H1 (cell line): Measurements from ENCODE around the gene EGFR. TPM values are rescaled to one million over a fixed set of nuclear protein-coding genes. Genes with fewer than 3 reads are reported as not detected.

Experiments used
- CTCF ChIA-PET: fragments of 300-600 bp; sonication (Branson Sonifier 250); formaldehyde crosslinking; loops from one replicate; lab custom pipeline; 2021; ENCODE audit not compliant: partially characterized antibody; lab: Charles Lee
- POLR2A ChIA-PET: fragments of 300-600 bp; sonication (Branson Sonifier 250); formaldehyde crosslinking; loops from one replicate; lab custom pipeline; 2021; ENCODE audit warnings: inconsistent platforms; ENCODE audit not compliant: partially characterized antibody; lab: Charles Lee
- DNase-seq, 2 experiments: peaks; one replicate each; pipeline versions ENCODE4 v3.0.0 to v3.0.0-alpha.2; 2010 to 2022; ENCODE audit warnings: low spot score in 2 of 2, low read depth in 1 of 2, mixed read lengths in 1 of 2
- FAIRE-seq: peaks from 2 replicates; lab custom pipeline; 2011; peaks lifted over from hg19 to GRCh38; lab: Jason Lieb, UNC
- H2AFZ ChIP-seq: 2 replicates; pipeline ENCODE4 v1.8.1; 2012; ENCODE audit warnings: low read length, inconsistent platforms
- H2AK5ac ChIP-seq: 2 replicates; pipeline ENCODE4 v1.6.1; 2013; ENCODE audit warnings: low read depth, low read length
- H2BK120ac ChIP-seq: replicated peaks from 2 replicates; pipeline ENCODE3; 2013; ENCODE audit warnings: low read depth, low read length, inconsistent platforms
- H2BK12ac ChIP-seq: 2 replicates; pipeline ENCODE4 v1.6.1; 2013; ENCODE audit warnings: low read depth, low read length
- H2BK15ac ChIP-seq: 2 replicates; pipeline ENCODE4 v1.6.1; 2013; ENCODE audit warnings: low read length
- H2BK20ac ChIP-seq: 2 replicates; pipeline ENCODE4 v1.6.1; 2013; ENCODE audit warnings: low read length
- H2BK5ac ChIP-seq: 2 replicates; pipeline ENCODE4 v1.6.1; 2013; ENCODE audit warnings: low read depth, low read length
- H3K14ac ChIP-seq: 2 replicates; pipeline ENCODE4 v1.6.1; 2013; ENCODE audit warnings: inconsistent platforms; ENCODE audit not compliant: insufficient read length
- H3K18ac ChIP-seq: 2 replicates; pipeline ENCODE4 v1.6.1; 2013; ENCODE audit warnings: low read length; ENCODE audit errors: extremely low read depth
- H3K23ac ChIP-seq: 2 replicates; pipeline ENCODE4 v1.6.1; 2013; ENCODE audit warnings: inconsistent platforms; ENCODE audit not compliant: insufficient read length
- H3K23me2 ChIP-seq: 2 replicates; pipeline ENCODE4 v1.6.1; 2013; ENCODE audit warnings: low read depth, low read length
- H3K27ac ChIP-seq: 2 replicates; pipeline ENCODE4 v1.6.1; 2011; ENCODE audit warnings: low read depth, low read length, inconsistent platforms
- H3K27me3 ChIP-seq, 4 experiments: replicated peaks in 1 of 4; 1 replicate in 1 of 4; 2 replicates in 3 of 4; pipeline versions ENCODE4 v1.6.1 to v1.8.1; 2011 to 2013; ENCODE audit warnings: low read length in 3 of 4, mild to moderate bottlenecking in 3 of 4, inconsistent platforms in 2 of 4, mixed read lengths in 2 of 4, moderate library complexity in 1 of 4; ENCODE audit not compliant: control insufficient read depth in 3 of 4, insufficient read depth in 3 of 4; ENCODE audit errors: extremely low read depth in 1 of 4
- H3K36me3 ChIP-seq, 4 experiments: 2 replicates each; pipeline versions ENCODE4 v1.6.1 to v1.8.1; 2011 to 2013; ENCODE audit warnings: mild to moderate bottlenecking in 4 of 4, low read length in 3 of 4, moderate library complexity in 2 of 4, control low read depth in 1 of 4, inconsistent platforms in 1 of 4; ENCODE audit not compliant: insufficient read depth in 4 of 4, control insufficient read depth in 2 of 4
- H3K4ac ChIP-seq: replicated peaks from 2 replicates; pipeline ENCODE3; 2013; ENCODE audit warnings: low read length, low read depth, mixed read lengths, inconsistent platforms; ENCODE audit not compliant: insufficient read length
- H3K4me1 ChIP-seq, 4 experiments: replicated peaks in 1 of 4; 1 replicate in 1 of 4; 2 replicates in 3 of 4; pipeline versions ENCODE4 v1.6.1 to v1.8.1; 2011 to 2013; ENCODE audit warnings: low read length in 3 of 4, inconsistent platforms in 2 of 4, mixed read lengths in 1 of 4; ENCODE audit not compliant: insufficient read depth in 4 of 4, control insufficient read depth in 3 of 4
- H3K4me2 ChIP-seq, 2 experiments: 2 replicates each; pipeline versions ENCODE4 v1.6.1 to v1.8.1; 2011 to 2013; ENCODE audit warnings: low read depth in 2 of 2, low read length in 2 of 2, control low read depth in 1 of 2, inconsistent platforms in 1 of 2, mild to moderate bottlenecking in 1 of 2; ENCODE audit not compliant: insufficient read depth in 1 of 2
- H3K4me3 ChIP-seq, 4 experiments: fragments of 200-600, 300-600 bp in 1 of 4; sonication (generic), shearing (Covaris generic), sonication (Bioruptor Twin) in 1 of 4; 2 replicates each; pipeline versions ENCODE4 v1.5.1 to v1.8.1; 2011 to 2016; ENCODE audit warnings: low read length in 4 of 4, low read depth in 3 of 4, control low read depth in 2 of 4, inconsistent platforms in 2 of 4, mild to moderate bottlenecking in 2 of 4, mixed read lengths in 1 of 4, moderate library complexity in 1 of 4; ENCODE audit not compliant: insufficient read depth in 2 of 4; ENCODE audit errors: extremely low read depth in 1 of 4
- H3K56ac ChIP-seq: replicated peaks from 2 replicates; pipeline ENCODE3; 2013; ENCODE audit warnings: low read depth, mild to moderate bottlenecking, mixed read lengths, low read length, inconsistent platforms; ENCODE audit not compliant: insufficient read length
- H3K79me1 ChIP-seq: 2 replicates; pipeline ENCODE4 v1.6.1; 2013; ENCODE audit warnings: low read depth, low read length, control low read depth
- H3K79me2 ChIP-seq, 2 experiments: 2 replicates each; pipeline versions ENCODE4 v1.6.1 to v1.8.1; 2012 to 2013; ENCODE audit warnings: low read length in 2 of 2, mild to moderate bottlenecking in 2 of 2, inconsistent platforms in 1 of 2; ENCODE audit not compliant: insufficient read depth in 2 of 2, control insufficient read depth in 1 of 2
- H3K9ac ChIP-seq, 4 experiments: replicated peaks in 1 of 4; 1 replicate in 1 of 4; 2 replicates in 3 of 4; pipeline versions ENCODE4 v1.6.1 to v1.8.1; 2011 to 2013; ENCODE audit warnings: low read depth in 3 of 4, low read length in 3 of 4, control low read depth in 2 of 4, mild to moderate bottlenecking in 2 of 4, moderate library complexity in 2 of 4, inconsistent platforms in 1 of 4; ENCODE audit errors: extremely low read depth in 1 of 4
- H3K9me3 ChIP-seq, 2 experiments: 2 replicates each; pipeline versions ENCODE4 v1.6.1 to v1.8.1; 2012 to 2013; ENCODE audit warnings: mild to moderate bottlenecking in 2 of 2, moderate library complexity in 2 of 2, control low read depth in 1 of 2, inconsistent platforms in 1 of 2, low read depth in 1 of 2, low read length in 1 of 2, mixed read lengths in 1 of 2; ENCODE audit not compliant: insufficient read depth in 2 of 2
- H4K20me1 ChIP-seq, 2 experiments: replicated peaks in 1 of 2; 2 replicates each; pipeline versions ENCODE3 to v1.8.1; 2011 to 2013; ENCODE audit warnings: inconsistent platforms in 2 of 2, low read length in 2 of 2, mild to moderate bottlenecking in 1 of 2; ENCODE audit not compliant: insufficient read depth in 2 of 2, control insufficient read depth in 1 of 2
- H4K5ac ChIP-seq: 2 replicates; pipeline ENCODE4 v1.6.1; 2013; ENCODE audit warnings: low read length, low read depth, mixed read lengths, inconsistent platforms; ENCODE audit not compliant: insufficient read length
- H4K8ac ChIP-seq: 2 replicates; pipeline ENCODE4 v1.8.0; 2013; ENCODE audit warnings: mild to moderate bottlenecking, moderate library complexity, low read length, inconsistent platforms; ENCODE audit not compliant: insufficient read depth; ENCODE audit errors: extremely low read depth
- H4K91ac ChIP-seq: replicated peaks from 2 replicates; pipeline ENCODE3; 2013; ENCODE audit warnings: low read length, mixed read lengths, inconsistent platforms; ENCODE audit not compliant: insufficient read length
- HDAC2 ChIP-seq, 2 experiments: fragments of 300-600 bp in 1 of 2; sonication (generic) in 1 of 2; IDR thresholded peaks; 2 replicates each; pipeline ENCODE4 v1.6.1; 2011 to 2012; ENCODE audit warnings: low read depth in 2 of 2, low read length in 2 of 2, mild to moderate bottlenecking in 2 of 2, moderate library complexity in 2 of 2, borderline replicate concordance in 1 of 2, inconsistent platforms in 1 of 2
- SUZ12 ChIP-seq: fragments of 200-600 bp; sonication (generic); IDR thresholded peaks from 2 replicates; pipeline ENCODE4 v1.6.1; 2012; ENCODE audit warnings: mild to moderate bottlenecking, inconsistent platforms, low read length, moderate library complexity, mixed read lengths
- WGBS, 2 experiments: shearing (Covaris generic) in 1 of 2; methylation state at CpG; one replicate each; pipeline versions ENCODE4 v1.1.6 to v1.1.7; 2013 to 2015; ENCODE audit warnings: low lambda C conversion rate in 2 of 2, mixed read lengths in 2 of 2, inconsistent platforms in 1 of 2, low coverage in 1 of 2, missing lambda C conversion rate in 1 of 2; ENCODE audit not compliant: insufficient replicate concordance in 2 of 2, insufficient coverage in 1 of 2, insufficient read length in 1 of 2; ENCODE audit errors: extremely low coverage in 1 of 2, missing lambda C conversion rate in 1 of 2; 5-methylcytosine and 5-hydroxymethylcytosine counted together
- polyA plus RNA-seq, 7 experiments: library from polyadenylated mRNA; depleted of rRNA in 3 of 7; stranded (reverse) in 5 of 7; unstranded in 2 of 7; fragments of >200 nt in 5 of 7; fragments of 200-250 nt in 2 of 7; gene quantifications; 1 replicate in 5 of 7; 2 replicates in 1 of 7; 4 replicates in 1 of 7; pipeline versions ENCODE4 v1.2.1 to v1.2.3, GENCODE V29; 2011 to 2013; ENCODE audit warnings: missing spikeins in 2 of 7, mixed read lengths in 2 of 7
- total RNA-seq: library from RNA; stranded (reverse); fragmentation: NEBNext Ultra II Directional; extraction: Animal tissue kit (Norgen Biotek cat#: 25700); gene quantifications from 2 replicates; pipeline ENCODE4 v1.2.1, GENCODE V29; 2021
- TF ChIP-seq, protein P1 (sequence below): IDR thresholded peaks from 2 replicates; pipeline ENCODE4 v1.6.1; 2011; ENCODE audit warnings: low read length, improper control_type of control experiment

The EGFR gene
- total and polyA plus RNA-seq, 2 of the 8 experiments (the other 6 are each of a cell fraction or from before 2014, with no cell fraction given), result 1.9 to 5.8 TPM

- no peak overlapping the region for H4K91ac ChIP-seq
- H2BK20ac ChIP-seq, result no peak overlapping the region
- H3K4me3 ChIP-seq, result no peak overlapping the region
- H2BK12ac ChIP-seq, result no peak overlapping the region
- no peak overlapping the region for H2AFZ ChIP-seq
- no peak for DNase-seq
- H3K36me3 ChIP-seq, result no peaks in the 10 kb centered on the region
- H3K79me2 ChIP-seq, result no peaks in the 10 kb centered on the region
- H4K8ac ChIP-seq, result no peak overlapping the region
- H3K4me1 ChIP-seq, result peaks cover 0 to 7% (median 4%) of the 10 kb centered on the region in 4 experiments; a peak in 4 of 7 replicates
- H4K20me1 ChIP-seq, result no peaks in the 10 kb centered on the region
- no peaks in the 10 kb centered on the region for H3K9me3 ChIP-seq
- H3K4ac ChIP-seq, result no peak overlapping the region
- no peak overlapping the region for H3K9ac ChIP-seq
- no peak overlapping the region for H2BK5ac ChIP-seq
- TF ChIP-seq, protein P1, sequence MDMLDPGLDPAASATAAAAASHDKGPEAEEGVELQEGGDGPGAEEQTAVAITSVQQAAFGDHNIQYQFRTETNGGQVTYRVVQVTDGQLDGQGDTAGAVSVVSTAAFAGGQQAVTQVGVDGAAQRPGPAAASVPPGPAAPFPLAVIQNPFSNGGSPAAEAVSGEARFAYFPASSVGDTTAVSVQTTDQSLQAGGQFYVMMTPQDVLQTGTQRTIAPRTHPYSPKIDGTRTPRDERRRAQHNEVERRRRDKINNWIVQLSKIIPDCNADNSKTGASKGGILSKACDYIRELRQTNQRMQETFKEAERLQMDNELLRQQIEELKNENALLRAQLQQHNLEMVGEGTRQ, result no peak
- TF ChIP-seq HDAC2 (IDR thresholded peaks at IDR 0.05; ENCODE audit: borderline replicate concordance in 1 of 2, low read depth in 2 of 2, low read length in 2 of 2) (no peak), SUZ12 (no peak)
- TF ChIP-seq, all 59 proteins: peak for 0
- Histone ChIP-seq H3K79me1 (no peaks in the 10 kb centered on the region), H3K23ac (no peak overlapping the region), H2AK5ac (no peak overlapping the region), H3K27ac (no peak overlapping the region), H4K5ac (no peak overlapping the region), H3K4me2 (no peak overlapping the region), H2BK120ac (no peak overlapping the region), H3K27me3 (no peaks in the 10 kb centered on the region), H2BK15ac (no peak overlapping the region), H3K23me2 (no peaks in the 10 kb centered on the region; the same call in 1 of the 2 replicates), H3K56ac (no peak overlapping the region), H3K14ac (no peak overlapping the region), H3K18ac (no peak overlapping the region)
- ChIA-PET CTCF (interaction anchor here (0.6 to 1.2 kb wide), 3 partner anchors 9 to 363 kb away, joined by 3 to 4 read pairs (median 3); no protein-coding TSS in a partner anchor), POLR2A (no interaction called here)
- FAIRE-seq, result no peak
- WGBS, 2 experiments, result 91% methylated on average over 12 of the region's 12 CpGs; no CpG with 5 or more reads in 1 of the 2 experiments
Observed at GRCh38 chr7:55104123-55104522, 85.3 kb downstream of the EGFR start.
